K562 (cell line): ENCODE measurements around the gene TARS1. TPM values are rescaled to one million over a fixed set of nuclear protein-coding genes. Genes with fewer than 3 reads are reported as not detected.

Source experiments
- ATF6 ChIP-seq: sonication (generic); formaldehyde crosslinking; IDR thresholded peaks from 2 replicates; pipeline ENCODE4 v1.4.0; 2020; ENCODE audit warnings: mild to moderate bottlenecking, missing genetic modification reagents
- CAMTA2 ChIP-seq: fragments of 250-450 bp; sonication (Bioruptor Pico); conservative IDR thresholded peaks from 2 replicates; pipeline ENCODE4 v1.5.1; 2022
- CBX2 ChIP-seq: fragments of 200-600 bp; sonication (generic); IDR thresholded peaks from one replicate; pipeline ENCODE4 v1.6.1; 2012; ENCODE audit warnings: mild to moderate bottlenecking, low read length, inconsistent platforms; ENCODE audit not compliant: insufficient read depth, poor library complexity, severe bottlenecking
- EGR1 ChIP-seq: fragments of 450-650 bp; conservative IDR thresholded peaks from 2 replicates; pipeline ENCODE4 v1.6.1; 2017; ENCODE audit warnings: mild to moderate bottlenecking
- GATAD2B ChIP-seq: fragments of 450-650 bp; IDR thresholded peaks from 2 replicates; pipeline ENCODE4 v1.6.1; 2017; ENCODE audit warnings: mild to moderate bottlenecking, borderline replicate concordance
- MTA1 ChIP-seq: fragments of 450-650 bp; IDR thresholded peaks from 2 replicates; pipeline ENCODE4 v1.6.1; 2017; ENCODE audit warnings: borderline replicate concordance
- NCOA4 ChIP-seq: fragments of 450-650 bp; IDR thresholded peaks from 2 replicates; pipeline ENCODE4 v1.6.1; 2018; ENCODE audit warnings: mild to moderate bottlenecking; ENCODE audit not compliant: partially characterized antibody
- NFIC ChIP-seq: fragments of 450-650 bp; IDR thresholded peaks from 2 replicates; pipeline ENCODE4 v1.6.1; 2017; ENCODE audit warnings: mild to moderate bottlenecking, inconsistent platforms
- NR2F6 ChIP-seq: fragments of 450-650 bp; formaldehyde crosslinking; IDR thresholded peaks from 2 replicates; pipeline ENCODE4 v1.4.0; 2020; ENCODE audit warnings: mild to moderate bottlenecking
- PHB ChIP-seq: fragments of 250-450 bp; sonication (Bioruptor Pico); IDR thresholded peaks from 2 replicates; pipeline ENCODE4 v1.5.0; 2021
- POLR2A ChIP-seq: fragments of 450-650 bp; conservative IDR thresholded peaks from 2 replicates; pipeline ENCODE4 v1.6.1; 2016
- POLR2AphosphoS2 ChIP-seq: IDR thresholded peaks from 2 replicates; pipeline ENCODE4 v1.6.1; 2012; ENCODE audit warnings: low read length, improper control_type of control experiment
- RERE ChIP-seq: sonication (generic); formaldehyde crosslinking; IDR thresholded peaks from 2 replicates; pipeline ENCODE4 v1.8.0; 2023; ENCODE audit warnings: missing genetic modification reagents, mild to moderate bottlenecking, borderline replicate concordance
- RFX1 ChIP-seq: fragments of 450-650 bp; IDR thresholded peaks from 2 replicates; pipeline ENCODE4 v1.6.1; 2016; ENCODE audit warnings: mild to moderate bottlenecking, moderate library complexity
- RHOXF2B ChIP-seq: fragments of 250-450 bp; sonication (Bioruptor Pico); conservative IDR thresholded peaks from 2 replicates; pipeline ENCODE4 v1.5.1; 2021
- TBL1XR1 ChIP-seq, 2 experiments: IDR thresholded peaks; 2 replicates each; pipeline ENCODE4 v1.6.1; 2012; ENCODE audit warnings: improper control_type of control experiment in 2 of 2, low read length in 2 of 2, mild to moderate bottlenecking in 1 of 2
- ZBTB8A ChIP-seq: fragments of 450-650 bp; IDR thresholded peaks from 2 replicates; pipeline ENCODE4 v1.6.1; 2018; ENCODE audit warnings: mild to moderate bottlenecking, moderate library complexity; ENCODE audit not compliant: partially characterized antibody
- ZNF445 ChIP-seq: fragments of 250-450 bp; sonication (Bioruptor Pico); IDR thresholded peaks from 2 replicates; pipeline ENCODE4 v1.4.0; 2020; ENCODE audit warnings: low read depth, mild to moderate bottlenecking, moderate library complexity
- ZNF583 ChIP-seq: fragments of 250-450 bp; sonication (Bioruptor Pico); IDR thresholded peaks from 2 replicates; pipeline ENCODE4 v1.4.0; 2020
- ZNF589 ChIP-seq: fragments of 200-800 bp; sonication (Bioruptor generic); IDR thresholded peaks from 2 replicates; pipeline ENCODE4 v1.6.1; 2016; ENCODE audit warnings: low read depth, missing genetic modification characterization, missing compliant biosample characterization
- ZNF639 ChIP-seq, 2 experiments: fragments of 200-800 bp in 1 of 2; sonication (Bioruptor generic) in 1 of 2; sonication (generic) in 1 of 2; formaldehyde crosslinking in 1 of 2; IDR thresholded peaks in 1 of 2; conservative IDR thresholded peaks in 1 of 2; 2 replicates each; pipeline versions ENCODE4 v1.5.0 to v1.6.1; 2016 to 2020; ENCODE audit warnings: missing compliant biosample characterization in 1 of 2, missing genetic modification characterization in 1 of 2, missing genetic modification reagents in 1 of 2
- polyA plus RNA-seq, 8 experiments: library from polyadenylated mRNA; depleted of rRNA in 4 of 8; stranded (reverse) in 5 of 8; unstranded in 3 of 8; fragments of >200 nt; fragmentation: Nextera tagmentation in 2 of 8; fragmentation: Illumina TruSeq in 1 of 8; extraction: Ambion mirVana in 2 of 8; extraction: Trizol in 1 of 8; gene quantifications; 2 replicates each; pipeline versions ENCODE4 v1.2.1 to v1.2.3, GENCODE V29; 2011 to 2014; ENCODE audit warnings: inconsistent platforms in 1 of 8, missing spikeins in 1 of 8
- total RNA-seq, 7 experiments: library from RNA; depleted of rRNA in 6 of 7; stranded (reverse); fragments of >200 nt in 6 of 7; fragmentation: Illumina TruSeq in 2 of 7; extraction: Trizol in 2 of 7; gene quantifications; 2 replicates each; pipeline versions ENCODE4 v1.2.1 to v1.2.3, GENCODE V29; 2011 to 2021; ENCODE audit warnings: low replicate concordance in 1 of 7

The TARS1 gene
- total and polyA plus RNA-seq, 9 of the 15 experiments (the other 6 are each of a cell fraction or from before 2014, with no cell fraction given) = 263 to 518 (median 439) TPM

GRCh38 chr5:33440482-33441240 is at the start of gene TARS1 (continued):
- TF ChIP-seq ZNF445 (CRISPR knock-in tag) (no peak), NR2F6 (CRISPR knock-in tag) (no peak), CBX2 (no peak), POLR2A (peak; percentile 99), RHOXF2B (no peak), ZNF589 (CRISPR knock-in tag) (0 out of 2 replicates have a peak, but pooled peaks have one; percentile 48), MTA1 (peak; percentile 91), RERE (CRISPR knock-in tag) (no peak), RFX1 (no peak), TBL1XR1 (IDR thresholded peaks at IDR 0.05; ENCODE audit: low read length in 2 of 2) (peak in 1 of 2 experiments; percentile 41; a peak in 1 of 4 replicates), ATF6 (peak; percentile 74; the same call in 1 of the 2 replicates), ZNF583 (CRISPR knock-in tag) (peak; percentile 25; the same call in 1 of the 2 replicates), EGR1 (peak; percentile 78; the same call in 1 of the 2 replicates), PHB (CRISPR knock-in tag) (0 out of 2 replicates have a peak, but pooled peaks have one; percentile 68), NFIC (peak; percentile 94), ZNF639 (CRISPR knock-in tag; conservative IDR thresholded peaks at IDR 0.05 in 1 of 2, IDR thresholded peaks at IDR 0.05 in 1 of 2) (no peak), NCOA4 (no peak), CAMTA2 (CRISPR knock-in tag) (no peak), ZBTB8A (no peak), GATAD2B (no peak), POLR2AphosphoS2 (peak; percentile 87; the same call in 1 of the 2 replicates)
